Measurements from ENCODE around the gene KIF5A.
A peak's percentile ranks its signal among the peaks of the same experiment; 100 is the strongest.

Gene KIF5A

DNA sequence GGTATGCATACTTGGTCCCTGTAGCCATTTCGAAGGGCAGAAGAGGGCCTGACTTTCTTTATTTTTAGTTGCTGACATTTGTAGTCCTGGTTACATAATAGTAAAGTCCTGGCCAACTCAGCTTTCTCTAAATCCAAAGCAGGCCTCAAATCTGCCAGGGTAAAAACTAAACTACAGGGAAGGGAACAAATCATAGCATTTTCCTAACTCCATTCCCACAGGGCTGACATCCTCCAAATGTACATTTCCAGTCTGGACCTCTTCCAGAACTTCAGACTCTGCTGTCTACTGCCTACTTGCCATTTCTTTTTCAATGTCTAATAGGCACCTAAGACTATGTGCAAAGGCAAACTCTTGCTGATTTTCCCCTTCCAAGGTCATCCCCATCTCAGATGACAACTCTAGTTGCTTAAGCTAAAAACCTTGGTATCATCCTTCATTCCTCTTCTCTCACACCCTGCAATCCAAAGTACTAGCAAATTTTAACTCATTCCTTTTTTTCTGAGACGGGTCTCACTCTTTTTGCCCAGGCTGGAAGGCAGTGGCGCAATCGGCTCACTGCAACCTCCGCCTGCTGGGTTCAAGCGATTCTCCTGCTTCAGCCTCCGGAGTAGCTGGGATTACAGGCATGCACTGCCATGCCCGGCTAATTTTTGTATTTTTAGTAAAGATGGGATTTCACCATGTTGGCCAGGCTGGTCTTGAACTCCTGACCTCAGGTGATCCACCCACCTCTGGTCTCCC lies 31.5 kb upstream of the KIF5A start:
- TF ChIP-seq, protein P1, sequence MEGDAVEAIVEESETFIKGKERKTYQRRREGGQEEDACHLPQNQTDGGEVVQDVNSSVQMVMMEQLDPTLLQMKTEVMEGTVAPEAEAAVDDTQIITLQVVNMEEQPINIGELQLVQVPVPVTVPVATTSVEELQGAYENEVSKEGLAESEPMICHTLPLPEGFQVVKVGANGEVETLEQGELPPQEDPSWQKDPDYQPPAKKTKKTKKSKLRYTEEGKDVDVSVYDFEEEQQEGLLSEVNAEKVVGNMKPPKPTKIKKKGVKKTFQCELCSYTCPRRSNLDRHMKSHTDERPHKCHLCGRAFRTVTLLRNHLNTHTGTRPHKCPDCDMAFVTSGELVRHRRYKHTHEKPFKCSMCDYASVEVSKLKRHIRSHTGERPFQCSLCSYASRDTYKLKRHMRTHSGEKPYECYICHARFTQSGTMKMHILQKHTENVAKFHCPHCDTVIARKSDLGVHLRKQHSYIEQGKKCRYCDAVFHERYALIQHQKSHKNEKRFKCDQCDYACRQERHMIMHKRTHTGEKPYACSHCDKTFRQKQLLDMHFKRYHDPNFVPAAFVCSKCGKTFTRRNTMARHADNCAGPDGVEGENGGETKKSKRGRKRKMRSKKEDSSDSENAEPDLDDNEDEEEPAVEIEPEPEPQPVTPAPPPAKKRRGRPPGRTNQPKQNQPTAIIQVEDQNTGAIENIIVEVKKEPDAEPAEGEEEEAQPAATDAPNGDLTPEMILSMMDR (IDR thresholded peaks at IDR 0.05; ENCODE audit: low read depth, low read length) = no peak
- no peak for DNase-seq (ENCODE audit: extremely low read depth, low read depth)

DNA sequence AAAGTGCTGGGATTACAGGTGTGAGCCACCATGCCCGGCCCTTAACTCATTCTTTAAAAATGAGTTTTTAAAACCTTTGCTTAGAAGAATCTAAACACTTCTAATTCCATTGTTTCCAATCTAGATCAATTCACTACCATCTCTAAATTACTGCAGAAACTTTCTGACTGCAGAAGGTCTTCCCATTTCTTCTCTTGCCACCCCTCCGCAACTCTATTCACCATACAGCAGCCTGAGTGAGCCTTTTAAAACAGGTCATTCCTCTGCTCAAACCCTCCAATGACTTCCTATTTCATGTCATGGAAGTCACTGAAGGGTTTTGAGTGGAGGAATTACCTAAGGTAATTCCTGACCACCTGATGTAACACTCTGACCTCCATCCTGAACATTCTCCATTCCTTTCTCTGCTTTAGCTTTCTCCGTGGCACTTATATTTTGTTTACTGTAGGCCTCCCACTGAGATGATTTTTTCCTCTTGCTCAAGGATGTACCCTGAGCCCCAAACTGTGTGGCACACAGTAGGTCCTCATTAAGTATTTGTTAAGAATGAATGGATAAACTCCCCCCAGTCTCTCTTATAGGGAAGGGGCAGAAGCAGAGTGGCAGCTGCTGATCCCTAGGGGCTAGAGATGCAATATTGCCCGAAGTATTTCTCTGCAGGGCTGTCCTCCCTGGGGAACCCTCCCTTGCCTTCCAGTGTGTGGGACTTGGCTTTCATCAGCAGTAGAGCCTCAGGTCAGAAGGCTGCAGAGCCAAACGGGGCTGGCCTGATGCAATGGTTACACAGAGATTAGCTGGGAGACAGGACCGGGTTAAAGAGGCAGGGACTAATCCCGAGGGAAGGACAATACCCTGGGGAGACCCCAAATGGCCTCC lies 30.7 kb upstream of the KIF5A start:
- TF ChIP-seq, protein P1 (IDR thresholded peaks at IDR 0.05; ENCODE audit: low read depth, low read length) = no peak
- no peak for DNase-seq (ENCODE audit: extremely low read depth, low read depth)

DNA sequence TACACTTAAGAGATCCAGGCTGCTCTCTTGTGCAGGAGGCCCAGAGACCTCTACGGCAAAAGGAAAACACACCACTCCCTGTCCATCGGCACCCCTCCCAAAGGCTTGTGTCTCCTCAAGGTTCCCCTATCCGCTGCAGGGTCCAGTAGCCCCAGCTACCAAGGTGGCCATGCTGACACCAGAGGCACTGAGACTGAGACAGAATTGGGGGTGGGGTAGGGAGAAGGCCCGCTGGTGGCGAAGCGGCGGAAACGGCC lies 30.1 kb upstream of the KIF5A start:
- no peak for DNase-seq (ENCODE audit: extremely low read depth, low read depth)
- TF ChIP-seq, protein P1 (IDR thresholded peaks at IDR 0.05; ENCODE audit: low read depth, low read length) = no peak

DNA sequence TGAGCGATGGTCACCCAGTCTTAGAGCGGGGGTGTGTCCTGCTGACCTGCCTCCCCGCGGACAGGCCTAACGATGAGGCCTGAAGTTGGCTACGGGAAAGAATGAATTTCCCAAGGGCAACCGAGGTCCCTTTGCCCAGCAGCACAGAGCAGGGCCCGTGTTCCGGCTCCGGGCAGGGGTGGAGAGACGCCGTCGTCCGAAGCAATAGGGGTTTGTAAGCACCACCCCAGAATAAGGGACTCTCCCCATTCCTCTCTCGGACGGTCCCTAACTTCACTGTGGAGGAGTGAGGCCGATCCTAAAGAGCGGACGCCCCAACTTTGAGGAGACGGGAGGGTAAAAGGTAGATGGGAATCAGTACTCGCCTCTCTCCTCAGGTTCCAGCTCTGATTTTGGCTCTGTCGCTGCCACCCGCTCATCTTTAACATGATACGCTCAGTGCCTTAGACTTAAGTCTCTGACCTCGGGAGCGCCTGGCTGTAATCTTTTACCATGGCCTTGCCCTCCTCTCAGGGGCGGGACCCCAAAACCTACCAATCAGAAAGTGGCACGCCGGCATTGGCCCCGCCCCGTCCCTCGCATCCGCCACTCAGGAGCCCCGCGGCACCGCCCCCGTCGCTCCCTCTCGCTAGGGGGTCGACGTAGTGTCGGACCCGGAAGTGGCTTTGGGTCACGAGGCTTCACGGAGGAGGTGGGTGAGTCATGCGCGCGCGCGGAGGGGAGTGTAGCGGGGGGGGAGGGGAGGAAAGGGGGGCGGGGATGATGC lies 29.6 kb upstream of the KIF5A start, which contains the start of gene DDIT3:
Gene DDIT3, minus strand, starts transcription at position 462 of the 766 bp plus-strand sequence. CDS start 3,108 bp downstream, outside the sequence.
- TF ChIP-seq, protein P1 (IDR thresholded peaks at IDR 0.05; ENCODE audit: low read depth, low read length) = no peak
- peak; percentile 99 for DNase-seq (ENCODE audit: extremely low read depth, low read depth)

DNA sequence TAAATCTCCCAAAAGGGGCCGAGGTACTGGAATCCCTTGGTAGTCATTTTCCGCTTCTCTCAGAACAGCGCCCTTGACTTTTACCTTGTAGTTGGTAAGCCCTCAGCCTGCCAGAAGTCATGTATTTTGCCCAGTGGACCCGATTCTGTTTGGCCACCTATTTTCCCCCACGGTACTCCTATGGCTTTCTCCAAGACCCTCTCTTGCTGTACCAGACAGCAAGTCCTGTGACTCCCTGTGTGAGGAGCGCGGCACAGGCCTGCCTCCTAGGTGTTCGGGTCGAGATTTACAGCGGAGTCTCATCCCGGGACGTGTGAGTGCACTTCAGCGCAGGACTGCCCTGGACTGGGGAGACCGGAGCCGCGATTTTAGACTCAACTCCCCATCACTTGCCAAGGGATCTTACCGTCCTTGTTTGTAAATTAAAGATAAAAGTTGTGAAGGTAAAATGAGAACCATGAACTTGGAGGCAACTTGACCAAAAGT lies 28.3 kb upstream of the KIF5A start:
- DNase-seq (ENCODE audit: extremely low read depth, low read depth) = no peak

DNA sequence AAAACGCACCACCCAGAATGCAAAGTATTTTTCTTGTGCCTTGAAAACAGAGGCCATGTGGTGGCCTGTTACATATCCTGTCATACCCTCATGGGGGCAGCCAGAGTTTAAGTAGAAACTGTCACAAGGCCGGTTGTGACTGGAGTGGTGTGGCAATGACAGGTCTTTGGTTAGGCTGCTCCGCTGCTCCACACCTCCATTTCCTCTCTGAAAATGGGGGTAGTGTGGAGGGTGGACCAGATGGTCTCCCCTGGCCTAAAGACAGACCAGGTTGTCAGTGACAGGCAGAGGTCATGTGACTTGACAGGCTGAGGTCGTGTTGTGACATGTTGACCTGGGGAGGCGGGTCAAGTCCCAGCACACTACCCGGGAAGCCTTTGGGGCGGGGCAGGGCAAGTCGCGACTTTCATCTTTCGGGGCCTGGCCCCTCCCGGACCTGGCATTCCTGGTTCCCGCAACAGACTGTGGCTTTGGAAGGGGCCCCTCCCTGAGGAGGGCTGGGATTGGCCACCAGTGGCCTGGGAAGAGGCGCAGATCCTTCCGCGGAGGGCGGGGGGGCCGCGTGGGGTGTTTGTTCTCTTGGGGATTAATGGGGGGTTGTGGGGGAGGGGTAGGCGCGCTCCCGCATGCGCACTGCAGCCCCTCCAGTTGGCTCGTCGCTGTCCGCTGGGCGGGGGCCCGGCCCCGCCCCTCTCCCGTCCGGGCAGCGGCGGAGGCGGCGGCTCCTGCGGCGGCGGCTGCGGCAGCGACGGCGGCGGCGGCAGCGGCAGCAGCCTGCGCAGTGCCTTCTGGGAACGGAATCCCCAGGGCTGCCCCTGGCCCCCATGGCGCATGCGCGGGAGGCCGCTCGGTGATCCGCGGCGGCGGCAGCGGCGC lies 27.6 kb upstream of the KIF5A start, which contains the start of gene MBD6:
Gene MBD6, plus strand, starts transcription at position 814 of the 876 bp plus-strand sequence. CDS start 1,480 bp downstream, outside the sequence.
- TF ChIP-seq, protein P1 (IDR thresholded peaks at IDR 0.05; ENCODE audit: low read depth, low read length) = no peak
- peak; percentile 93 for DNase-seq (ENCODE audit: extremely low read depth, low read depth)

More for the DNA sequence above, 28.3 kb upstream of the KIF5A start:
- TF ChIP-seq, protein P1 (IDR thresholded peaks at IDR 0.05; ENCODE audit: low read depth, low read length) = no peak
